Measurements from ENCODE around the gene SPAG6. TPM values are rescaled to one million over a fixed set of nuclear protein-coding genes. Genes with fewer than 3 reads are reported as not detected.

Gene SPAG6
- total and polyA plus RNA-seq, 10 donors: 0.11 TPM; not detected in 9

DNA sequence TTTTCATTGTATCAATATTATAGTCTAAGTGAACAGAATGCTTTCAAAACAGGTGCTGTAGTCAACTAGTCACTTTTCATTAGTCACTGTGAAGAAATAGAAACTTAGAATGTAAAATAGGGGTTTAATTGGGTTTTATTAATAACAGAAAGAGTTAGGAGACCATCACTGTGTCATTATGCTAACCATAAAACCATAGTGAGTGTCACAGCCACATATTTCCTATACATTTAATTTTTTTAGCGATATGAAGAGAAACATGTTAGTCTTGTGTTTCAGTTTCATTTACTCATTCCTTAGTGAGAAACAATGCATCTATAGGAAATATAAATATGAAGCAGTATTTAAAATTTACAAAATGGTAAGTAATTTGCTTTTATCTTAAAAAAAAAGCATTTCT, 22.2 kb downstream of the SPAG6 start:
- DNase-seq: no peak
- Histone ChIP-seq H3K4me3 (no peak overlapping the region), H3K9me3 (no peaks in the 10 kb centered on the region), H3K27me3 (replicated peaks in 1 of 7) (peaks cover 0 to 5% (median 0%) of the 10 kb centered on the region in 7 donors), H3K36me3 (no peaks in the 10 kb centered on the region), H3K27ac (no peak overlapping the region), H3K4me1 (peaks cover 0 to 24% (median 7%) of the 10 kb centered on the region in 6 donors)
- intact Hi-C loops (cut with DNase I; ENCODE audit: low total_unique reads): no loop called here
- WGBS, 5 donors: 45 to 64% (median 61%) methylated on average over 1 of the region's 1 CpG
- no peak for TF ChIP-seq POLR2A (IDR thresholded peaks at IDR 0.05)
- TF ChIP-seq, protein P1, sequence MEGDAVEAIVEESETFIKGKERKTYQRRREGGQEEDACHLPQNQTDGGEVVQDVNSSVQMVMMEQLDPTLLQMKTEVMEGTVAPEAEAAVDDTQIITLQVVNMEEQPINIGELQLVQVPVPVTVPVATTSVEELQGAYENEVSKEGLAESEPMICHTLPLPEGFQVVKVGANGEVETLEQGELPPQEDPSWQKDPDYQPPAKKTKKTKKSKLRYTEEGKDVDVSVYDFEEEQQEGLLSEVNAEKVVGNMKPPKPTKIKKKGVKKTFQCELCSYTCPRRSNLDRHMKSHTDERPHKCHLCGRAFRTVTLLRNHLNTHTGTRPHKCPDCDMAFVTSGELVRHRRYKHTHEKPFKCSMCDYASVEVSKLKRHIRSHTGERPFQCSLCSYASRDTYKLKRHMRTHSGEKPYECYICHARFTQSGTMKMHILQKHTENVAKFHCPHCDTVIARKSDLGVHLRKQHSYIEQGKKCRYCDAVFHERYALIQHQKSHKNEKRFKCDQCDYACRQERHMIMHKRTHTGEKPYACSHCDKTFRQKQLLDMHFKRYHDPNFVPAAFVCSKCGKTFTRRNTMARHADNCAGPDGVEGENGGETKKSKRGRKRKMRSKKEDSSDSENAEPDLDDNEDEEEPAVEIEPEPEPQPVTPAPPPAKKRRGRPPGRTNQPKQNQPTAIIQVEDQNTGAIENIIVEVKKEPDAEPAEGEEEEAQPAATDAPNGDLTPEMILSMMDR (IDR thresholded peaks at IDR 0.05 in 8 of 11, conservative IDR thresholded peaks at IDR 0.05 in 3 of 11): no peak
- no peak for TF ChIP-seq POLR2AphosphoS5 (IDR thresholded peaks at IDR 0.05)

DNA sequence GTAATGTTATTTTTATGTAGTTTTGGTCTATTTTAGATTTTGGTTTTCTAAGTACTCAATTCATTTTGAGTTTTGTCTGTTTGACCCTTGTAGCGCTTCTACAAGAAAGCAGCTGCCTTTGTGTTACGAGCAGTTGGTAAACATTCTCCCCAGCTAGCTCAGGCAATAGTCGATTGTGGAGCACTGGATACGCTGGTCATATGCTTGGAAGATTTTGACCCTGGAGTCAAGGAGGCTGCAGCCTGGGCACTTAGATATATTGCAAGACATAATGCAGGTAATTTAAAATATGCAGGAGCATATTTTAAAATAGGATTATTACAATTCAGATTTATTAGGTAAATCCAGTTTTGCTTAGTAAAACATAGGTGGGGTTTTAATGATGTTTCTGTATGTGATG, 23.1 kb downstream of the SPAG6 start:
- no peak for TF ChIP-seq POLR2A (IDR thresholded peaks at IDR 0.05)
- TF ChIP-seq, protein P1 (IDR thresholded peaks at IDR 0.05 in 8 of 11, conservative IDR thresholded peaks at IDR 0.05 in 3 of 11): no peak
- no peak for TF ChIP-seq POLR2AphosphoS5 (IDR thresholded peaks at IDR 0.05)
- intact Hi-C loops (cut with DNase I; ENCODE audit: low total_unique reads): no loop called here
- 92 to 97% (median 94%) methylated on average over 4 of the region's 4 CpGs for WGBS, 5 donors
- H3K36me3 ChIP-seq: no peaks in the 10 kb centered on the region
- peaks cover 0 to 24% (median 7%) of the 10 kb centered on the region in 6 donors for H3K4me1 ChIP-seq
- no peak overlapping the region for H3K27ac ChIP-seq
- H3K27me3 ChIP-seq (replicated peaks in 1 of 7): no peaks in the 10 kb centered on the region
- H3K4me3 ChIP-seq: no peak overlapping the region
- H3K9me3 ChIP-seq: no peaks in the 10 kb centered on the region
- no peak for DNase-seq

DNA sequence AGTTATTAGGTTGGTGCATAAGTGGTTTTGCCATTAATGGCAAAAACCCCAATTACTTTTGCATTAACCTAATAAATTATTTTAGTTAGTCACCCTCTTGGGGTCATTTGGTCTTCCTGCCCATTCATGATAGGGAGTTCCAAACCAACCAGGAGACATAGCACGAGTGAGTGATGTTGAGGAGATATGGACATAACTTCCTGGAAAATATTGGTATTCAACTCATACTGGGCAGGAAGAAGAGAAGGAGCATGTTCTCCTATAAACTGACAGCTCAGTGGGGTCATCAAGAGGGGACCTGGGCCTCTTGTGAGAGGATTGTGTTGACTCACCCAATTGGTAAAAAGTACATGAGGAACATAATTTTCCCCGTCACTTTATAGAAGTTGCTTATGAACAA, 23.7 kb downstream of the SPAG6 start:
- no peaks in the 10 kb centered on the region for H3K36me3 ChIP-seq

DNA sequence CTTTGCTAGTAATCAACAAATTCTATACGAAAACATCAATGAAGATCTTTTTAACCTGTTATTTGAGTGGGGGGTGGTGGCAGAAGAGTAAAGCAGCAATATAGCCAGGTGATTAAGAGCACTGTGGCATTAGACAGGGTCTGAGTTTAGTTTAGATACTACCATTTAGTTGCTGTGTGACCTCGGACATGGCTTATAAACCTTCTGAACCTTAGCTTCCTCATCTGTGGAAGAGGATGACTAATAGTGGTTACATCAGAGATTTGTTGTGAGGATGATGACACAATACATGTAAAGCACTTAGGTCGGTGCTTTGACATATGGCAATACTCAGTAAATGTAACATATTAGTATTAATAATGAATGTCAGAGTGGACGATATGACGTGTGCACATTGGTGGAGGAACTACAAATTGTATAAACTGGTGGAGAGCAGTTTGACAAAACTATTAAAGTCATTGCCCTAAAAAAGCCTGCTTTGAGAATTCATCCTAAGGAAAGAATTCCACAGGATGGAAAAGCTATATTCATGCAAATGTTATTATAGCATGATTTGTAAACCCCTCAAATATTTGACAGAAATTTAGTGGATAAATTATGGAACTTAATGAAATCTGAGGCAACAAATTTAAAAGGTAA, 24.3 kb downstream of the SPAG6 start:
- no peaks in the 10 kb centered on the region for H3K27me3 ChIP-seq (replicated peaks in 1 of 7)
- TF ChIP-seq POLR2A (IDR thresholded peaks at IDR 0.05): no peak
- TF ChIP-seq, protein P1 (IDR thresholded peaks at IDR 0.05 in 8 of 11, conservative IDR thresholded peaks at IDR 0.05 in 3 of 11): no peak
- no peak for TF ChIP-seq POLR2AphosphoS5 (IDR thresholded peaks at IDR 0.05)
- H3K4me1 ChIP-seq: peaks cover 0 to 24% (median 7%) of the 10 kb centered on the region in 6 donors
- 66 to 84% (median 70%) methylated on average over 5 of the region's 5 CpGs for WGBS, 5 donors
- no peak for DNase-seq
- H3K36me3 ChIP-seq: no peaks in the 10 kb centered on the region
- H3K9me3 ChIP-seq: no peaks in the 10 kb centered on the region
- no peak overlapping the region for H3K4me3 ChIP-seq
- intact Hi-C loops (cut with DNase I; ENCODE audit: low total_unique reads): no loop called here
- no peak overlapping the region for H3K27ac ChIP-seq

More for the DNA sequence above, 23.7 kb downstream of the SPAG6 start:
- no peak overlapping the region for H3K4me3 ChIP-seq
- no peak for DNase-seq
- no peak overlapping the region for H3K27ac ChIP-seq
- TF ChIP-seq POLR2A (IDR thresholded peaks at IDR 0.05) (no peak), POLR2AphosphoS5 (IDR thresholded peaks at IDR 0.05) (no peak)
- TF ChIP-seq, protein P1 (IDR thresholded peaks at IDR 0.05 in 8 of 11, conservative IDR thresholded peaks at IDR 0.05 in 3 of 11): no peak
- intact Hi-C loops (cut with DNase I; ENCODE audit: low total_unique reads): no loop called here
- 44 to 74% (median 49%) methylated on average over 2 of the region's 2 CpGs for WGBS, 5 donors
- no peaks in the 10 kb centered on the region for H3K27me3 ChIP-seq (replicated peaks in 1 of 7)
- H3K9me3 ChIP-seq: no peaks in the 10 kb centered on the region
- H3K4me1 ChIP-seq: peaks cover 0 to 24% (median 7%) of the 10 kb centered on the region in 6 donors

All from spleen (tissue), 11 donors.